ENCODE data around the gene TNFSF12. TPM values are rescaled to one million over a fixed set of nuclear protein-coding genes. Genes with fewer than 3 reads are reported as not detected.

Gene TNFSF12
- total RNA-seq, 1 donor from 2014 or later: 4.3 TPM

- Mint-ChIP-seq H3K27me3 (peaks cover 6% of the 10 kb centered on the region), H3K4me1 (ENCODE audit: unreplicated experiment) (peaks cover 38% of the 10 kb centered on the region), H3K4me3 (peak overlapping the region; percentile 99), H3K36me3 (peaks cover 50% of the 10 kb centered on the region), H3K27ac (peak overlapping the region; percentile 100), H3K9me3 (no peaks in the 10 kb centered on the region)
- peak; percentile 90 for DNase-seq (ENCODE audit: extremely low spot score, unreplicated experiment)
- TF ChIP-seq, protein P1, sequence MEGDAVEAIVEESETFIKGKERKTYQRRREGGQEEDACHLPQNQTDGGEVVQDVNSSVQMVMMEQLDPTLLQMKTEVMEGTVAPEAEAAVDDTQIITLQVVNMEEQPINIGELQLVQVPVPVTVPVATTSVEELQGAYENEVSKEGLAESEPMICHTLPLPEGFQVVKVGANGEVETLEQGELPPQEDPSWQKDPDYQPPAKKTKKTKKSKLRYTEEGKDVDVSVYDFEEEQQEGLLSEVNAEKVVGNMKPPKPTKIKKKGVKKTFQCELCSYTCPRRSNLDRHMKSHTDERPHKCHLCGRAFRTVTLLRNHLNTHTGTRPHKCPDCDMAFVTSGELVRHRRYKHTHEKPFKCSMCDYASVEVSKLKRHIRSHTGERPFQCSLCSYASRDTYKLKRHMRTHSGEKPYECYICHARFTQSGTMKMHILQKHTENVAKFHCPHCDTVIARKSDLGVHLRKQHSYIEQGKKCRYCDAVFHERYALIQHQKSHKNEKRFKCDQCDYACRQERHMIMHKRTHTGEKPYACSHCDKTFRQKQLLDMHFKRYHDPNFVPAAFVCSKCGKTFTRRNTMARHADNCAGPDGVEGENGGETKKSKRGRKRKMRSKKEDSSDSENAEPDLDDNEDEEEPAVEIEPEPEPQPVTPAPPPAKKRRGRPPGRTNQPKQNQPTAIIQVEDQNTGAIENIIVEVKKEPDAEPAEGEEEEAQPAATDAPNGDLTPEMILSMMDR (conservative IDR thresholded peaks at IDR 0.05): no peak
These were observed 24.6 kb downstream of the TNFSF12 start for GRCh38 chr17:7573324-7574080.

DNA sequence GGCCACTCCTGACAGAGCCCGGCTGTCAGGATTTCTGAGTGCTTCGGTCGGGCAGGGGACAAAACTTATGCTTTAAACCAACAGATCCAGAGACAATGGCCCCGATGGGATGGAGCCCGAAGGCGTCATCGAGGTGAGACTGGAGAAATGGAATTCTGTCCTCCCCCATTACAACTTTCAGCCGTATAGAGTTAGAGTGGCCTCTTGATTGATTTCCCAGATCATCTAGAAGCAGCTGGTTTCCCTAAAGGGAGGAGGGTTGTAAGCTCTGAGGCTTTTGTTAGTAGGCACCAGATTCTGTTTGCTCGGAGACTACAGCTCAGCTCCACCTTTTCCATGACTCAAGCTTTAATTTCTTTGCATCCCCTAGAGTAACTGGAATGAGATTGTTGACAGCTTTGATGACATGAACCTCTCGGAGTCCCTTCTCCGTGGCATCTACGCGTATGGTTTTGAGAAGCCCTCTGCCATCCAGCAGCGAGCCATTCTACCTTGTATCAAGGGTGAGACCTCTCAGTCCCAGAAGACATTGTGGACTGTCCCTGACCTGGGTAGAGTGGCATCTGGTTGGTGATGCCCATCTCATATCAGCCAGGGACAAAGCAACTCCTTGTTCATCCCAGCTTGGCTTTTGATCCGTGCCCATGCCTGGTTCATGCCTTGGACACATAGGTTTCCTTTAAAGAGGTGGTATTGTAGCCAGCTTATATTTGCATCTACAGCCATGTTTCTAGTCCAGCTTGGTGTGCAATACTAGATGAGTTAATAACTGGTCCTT lies 25.5 kb downstream of the TNFSF12 start:
- Mint-ChIP-seq H3K36me3 (peaks cover 51% of the 10 kb centered on the region), H3K27me3 (peaks cover 6% of the 10 kb centered on the region), H3K27ac (peak overlapping the region; percentile 100), H3K4me1 (ENCODE audit: unreplicated experiment) (peaks cover 44% of the 10 kb centered on the region), H3K4me3 (peak overlapping the region; percentile 99), H3K9me3 (no peaks in the 10 kb centered on the region)
- TF ChIP-seq, protein P1 (conservative IDR thresholded peaks at IDR 0.05): no peak
- no peak for DNase-seq (ENCODE audit: extremely low spot score, unreplicated experiment)

DNA sequence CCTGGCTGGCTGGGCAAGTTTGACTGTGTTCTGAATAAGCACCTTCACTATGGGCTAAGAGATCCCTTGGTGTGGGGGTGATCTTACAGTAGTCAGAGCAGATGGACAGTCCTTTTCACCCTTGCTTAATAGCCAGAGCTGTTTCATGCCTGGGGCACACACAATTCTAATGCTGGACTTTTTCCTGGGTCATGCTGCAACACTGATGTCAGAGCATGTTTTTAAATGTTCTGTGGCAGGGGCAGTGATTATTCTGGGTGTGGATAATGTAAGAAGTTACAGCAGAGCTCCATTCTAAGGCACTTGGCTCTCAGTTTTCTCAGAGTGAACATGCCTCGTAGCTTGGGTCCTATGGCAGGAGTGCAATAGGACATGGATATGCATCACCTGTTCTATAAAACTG lies 26.6 kb downstream of the TNFSF12 start:
- Mint-ChIP-seq H3K36me3 (peaks cover 49% of the 10 kb centered on the region), H3K4me3 (peak overlapping the region; percentile 99), H3K27ac (peak overlapping the region; percentile 100), H3K27me3 (peaks cover 6% of the 10 kb centered on the region), H3K4me1 (ENCODE audit: unreplicated experiment) (peaks cover 55% of the 10 kb centered on the region), H3K9me3 (no peaks in the 10 kb centered on the region)
- TF ChIP-seq, protein P1 (conservative IDR thresholded peaks at IDR 0.05): no peak
- DNase-seq (ENCODE audit: extremely low spot score, unreplicated experiment): no peak

GRCh38 chr17:7575959-7576358 lies 27.1 kb downstream of the TNFSF12 start:
- Mint-ChIP-seq H3K36me3 (peaks cover 51% of the 10 kb centered on the region), H3K4me1 (ENCODE audit: unreplicated experiment) (peaks cover 60% of the 10 kb centered on the region)
- no peak for DNase-seq (ENCODE audit: extremely low spot score, unreplicated experiment)

GRCh38 chr17:7576432-7576937 lies 27.6 kb downstream of the TNFSF12 start:
- DNase-seq (ENCODE audit: extremely low spot score, unreplicated experiment): no peak
- H3K36me3 Mint-ChIP-seq: peaks cover 54% of the 10 kb centered on the region
- peak overlapping the region; percentile 57 for H3K4me3 Mint-ChIP-seq
- H3K4me1 Mint-ChIP-seq (ENCODE audit: unreplicated experiment): peaks cover 62% of the 10 kb centered on the region
- peak overlapping the region; percentile 100 for H3K27ac Mint-ChIP-seq
- TF ChIP-seq, protein P1 (conservative IDR thresholded peaks at IDR 0.05): no peak
- peaks cover 6% of the 10 kb centered on the region for H3K27me3 Mint-ChIP-seq
- no peaks in the 10 kb centered on the region for H3K9me3 Mint-ChIP-seq

More at GRCh38 chr17:7575959-7576358, 27.1 kb downstream of the TNFSF12 start:
- H3K27me3 Mint-ChIP-seq: peaks cover 6% of the 10 kb centered on the region
- H3K4me3 Mint-ChIP-seq: peak overlapping the region; percentile 57
- H3K27ac Mint-ChIP-seq: peak overlapping the region; percentile 100
- H3K9me3 Mint-ChIP-seq: no peaks in the 10 kb centered on the region
- TF ChIP-seq, protein P1 (conservative IDR thresholded peaks at IDR 0.05): no peak
